Neural progenitor cell (in vitro differentiated cells): ENCODE results near the gene GNB1.

ENCODE experiments used
- CTCF ChIP-seq: fragments of 200-600 bp; sonication (generic); IDR thresholded peaks from 2 replicates; pipeline ENCODE4 v1.5.1; 2017; ENCODE audit warnings: antibody characterized with exemption, mild to moderate bottlenecking
- EZH2 ChIP-seq: fragments of 200-600 bp; sonication (generic); IDR thresholded peaks from 2 replicates; pipeline ENCODE4 v1.6.1; 2017; ENCODE audit warnings: antibody characterized with exemption, mild to moderate bottlenecking, moderate library complexity
- EZH2phosphoT487 ChIP-seq: fragments of 200-600 bp; sonication (generic); IDR thresholded peaks from 2 replicates; pipeline ENCODE4 v1.6.1; 2017; ENCODE audit warnings: antibody characterized with exemption

GRCh38 chr1:1916851-1917251 lies 26.0 kb upstream of the GNB1 start:
- TF ChIP-seq CTCF (no peak), EZH2 (no peak), EZH2phosphoT487 (no peak)
